Activated CD4-positive, alpha-beta T cell treated with anti-CD3 and anti-CD28 coated beads for 4 hours (primary cell): Measurements from ENCODE around the gene SCN4B.

Experiments used
- DNase-seq, 2 donors: peaks; one replicate each; pipeline ENCODE4 v3.0.0-alpha.2; 2020

SCN4B gene

DNA sequence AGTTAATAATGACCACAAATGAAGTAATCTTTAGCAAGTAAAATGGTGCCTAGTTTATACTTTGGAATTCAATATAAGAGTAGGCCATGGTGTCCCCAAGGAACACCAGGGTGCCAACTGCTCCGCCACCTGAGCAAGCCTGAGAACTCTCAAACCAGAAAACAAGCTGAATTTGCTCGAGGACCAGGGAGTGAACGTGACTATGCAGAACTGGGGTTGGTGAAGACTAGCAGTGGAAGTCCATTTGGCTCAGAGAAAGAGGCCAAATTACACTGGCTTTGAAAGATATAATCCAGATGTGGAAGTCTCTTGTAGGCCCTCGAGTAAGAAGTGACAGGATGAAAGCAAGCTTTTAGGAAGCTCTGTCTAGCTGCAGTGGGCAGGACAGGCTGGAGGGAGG lies 57.1 kb downstream of the SCN4B start:
- DNase-seq = no peak

- no peak for DNase-seq
These were observed 59.6 kb downstream of the SCN4B start for GRCh38 chr11:118092907-118093571.

DNA sequence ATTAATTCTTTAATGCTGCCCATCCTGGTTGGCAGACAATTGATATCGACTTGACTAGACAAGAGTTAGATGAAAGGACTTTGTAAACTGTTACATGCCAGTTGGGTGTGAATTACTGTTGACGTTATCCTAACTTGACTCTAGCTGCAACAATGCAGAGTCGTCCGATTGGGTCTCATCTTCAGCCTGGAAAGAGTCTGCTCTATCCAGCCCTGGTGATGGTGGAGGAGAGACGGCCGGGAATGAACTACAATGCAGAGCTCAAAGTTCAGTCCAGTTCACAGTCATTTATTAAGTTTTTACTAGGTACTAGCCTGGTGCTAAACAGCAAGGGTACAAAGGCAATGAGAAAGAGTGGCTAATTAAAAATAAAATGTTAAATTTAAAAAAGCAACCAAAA lies 60.9 kb downstream of the SCN4B start:
- no peak for DNase-seq

DNA sequence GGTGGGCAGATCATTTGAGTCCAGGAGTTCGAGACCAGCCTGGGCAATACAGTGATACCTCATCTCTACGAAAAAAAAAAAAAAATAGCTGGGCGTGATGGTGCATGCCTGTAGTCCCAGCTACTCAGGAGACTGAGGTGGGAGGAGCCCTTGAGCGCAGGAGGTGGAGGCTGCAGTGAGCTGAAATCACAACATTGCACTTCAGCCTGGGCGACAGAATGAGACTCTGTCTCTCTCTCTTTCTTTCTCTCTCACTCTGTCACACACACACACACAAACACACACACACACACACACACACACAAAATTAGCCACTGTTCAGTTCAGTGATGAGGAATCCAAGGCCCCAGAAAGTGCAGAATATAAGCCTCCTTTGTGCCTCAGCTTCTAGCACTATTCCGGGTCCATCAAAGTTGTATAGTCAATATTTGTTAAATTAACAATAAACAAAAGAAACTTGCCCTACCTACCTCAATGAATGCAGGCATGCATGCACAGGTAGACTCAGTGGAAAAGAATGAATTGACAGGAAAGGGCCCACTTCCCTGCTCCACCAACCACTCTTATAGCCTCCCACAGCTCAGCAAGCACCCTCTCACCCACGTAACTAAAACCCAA lies 62.0 kb downstream of the SCN4B start:
- no peak for DNase-seq

- no peak for DNase-seq
These were observed 64.1 kb downstream of the SCN4B start for GRCh38 chr11:118088531-118088930.

GRCh38 chr11:118087931-118088330 lies 64.7 kb downstream of the SCN4B start:
- DNase-seq = no peak

- DNase-seq = no peak
These were observed 65.5 kb downstream of the SCN4B start, which contains the start of gene SMIM35 for GRCh38 chr11:118086913-118087768. Gene SMIM35 (minus strand): TSS chr11:118086963. CDS start chr11:118086757, 206 bp downstream.

DNA sequence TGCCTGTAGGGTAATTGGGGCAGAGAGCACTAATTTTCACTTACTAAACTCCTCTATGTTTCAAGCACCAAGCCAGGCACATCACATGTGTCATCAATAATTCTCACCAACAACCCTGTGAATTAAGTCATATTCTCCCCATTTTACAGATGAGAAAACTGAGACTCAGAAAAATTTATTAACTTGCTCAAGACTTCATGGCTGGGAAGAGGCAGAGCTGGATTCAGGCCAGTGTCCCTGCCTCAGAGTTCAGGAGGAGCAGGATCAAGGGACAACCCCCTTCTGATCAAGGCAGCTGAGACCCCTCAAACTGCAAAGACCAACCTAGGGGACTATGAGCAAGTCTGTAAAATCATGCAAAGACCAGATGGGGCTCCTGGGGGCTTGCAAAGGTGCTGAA lies 68.0 kb downstream of the SCN4B start:
- no peak for DNase-seq

DNA sequence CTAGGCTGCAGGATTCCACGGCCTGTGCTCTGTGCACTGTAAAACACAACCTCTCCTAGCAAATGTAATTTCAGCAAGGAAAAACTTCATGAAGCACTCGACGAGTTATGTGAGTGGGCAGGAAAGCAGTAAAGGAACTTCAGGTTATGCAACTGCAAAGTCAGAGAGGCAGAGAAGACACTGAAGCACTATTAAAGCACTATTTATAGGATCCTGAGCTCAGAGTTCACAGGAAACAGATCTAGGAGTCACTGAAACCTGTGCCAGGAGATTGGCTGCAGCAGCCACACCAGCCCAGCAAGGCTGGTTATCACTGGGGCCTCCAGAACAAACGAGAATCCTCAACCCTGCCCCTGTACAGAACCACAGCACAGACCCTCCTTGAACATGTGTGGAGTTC lies 68.4 kb downstream of the SCN4B start:
- DNase-seq = no peak
